ENCODE measurements around the gene SEM1.

SEM1 gene

GRCh38 chr7:96720843-96721242 is 11.2 kb upstream of the SEM1 start:
- ChIA-PET POLR2A (no interaction called here), CTCF (no interaction called here)
- WGBS (ENCODE audit: insufficient coverage): no CpG with 5 or more reads among the region's 2 CpGs
- H3K4me3 ChIP-seq (ENCODE audit: control insufficient read depth in 1 of 7, extremely low read depth in 1 of 7, insufficient read depth in 4 of 7, low read depth in 2 of 7, low read length in 6 of 7): no peak overlapping the region
- no peaks in the 10 kb centered on the region for H3K9me3 ChIP-seq (ENCODE audit: control extremely low read depth in 1 of 5, control insufficient read depth in 4 of 5, insufficient read depth in 2 of 5, low read depth in 1 of 5, low read length in 4 of 5)
- no peaks in the 10 kb centered on the region for H3K36me3 ChIP-seq (ENCODE audit: control insufficient read depth in 4 of 4, insufficient read depth in 4 of 4, low read length in 3 of 4)
- H3K27me3 ChIP-seq (replicated peaks in 2 of 5; ENCODE audit: control insufficient read depth in 4 of 5, insufficient read depth in 5 of 5, low read length in 4 of 5): peaks cover 0 to 3% (median 0%) of the 10 kb centered on the region in 5 experiments
- no peaks in the 10 kb centered on the region for H3K4me1 ChIP-seq (ENCODE audit: control extremely low read depth in 1 of 4, control insufficient read depth in 4 of 4, insufficient read depth in 4 of 4, low read length in 3 of 4)
- DNase-seq: no peak
- no peak overlapping the region for H3K27ac ChIP-seq (ENCODE audit: insufficient read depth in 1 of 2, low read depth in 1 of 2, low read length in 2 of 2, poor library complexity in 1 of 2, severe bottlenecking in 2 of 2)

GRCh38 chr7:96719164-96719563 is 9.5 kb upstream of the SEM1 start:
- WGBS (ENCODE audit: insufficient coverage): 83% methylated on average over 1 of the region's 4 CpGs

GRCh38 chr7:96718107-96719003 is 8.7 kb upstream of the SEM1 start:
- WGBS (ENCODE audit: insufficient coverage): no CpG with 5 or more reads among the region's 3 CpGs
- Histone ChIP-seq H3K4me1 (ENCODE audit: control extremely low read depth in 1 of 4, control insufficient read depth in 4 of 4, insufficient read depth in 4 of 4, low read length in 3 of 4) (no peaks in the 10 kb centered on the region), H3K36me3 (ENCODE audit: control insufficient read depth in 4 of 4, insufficient read depth in 4 of 4, low read length in 3 of 4) (no peaks in the 10 kb centered on the region), H3K27ac (ENCODE audit: insufficient read depth in 1 of 2, low read depth in 1 of 2, low read length in 2 of 2, poor library complexity in 1 of 2, severe bottlenecking in 2 of 2) (no peak overlapping the region), H3K27me3 (replicated peaks in 2 of 5; ENCODE audit: control insufficient read depth in 4 of 5, insufficient read depth in 5 of 5, low read length in 4 of 5) (peaks cover 0 to 3% (median 0%) of the 10 kb centered on the region in 5 experiments), H3K9me3 (ENCODE audit: control extremely low read depth in 1 of 5, control insufficient read depth in 4 of 5, insufficient read depth in 2 of 5, low read depth in 1 of 5, low read length in 4 of 5) (peaks cover 1 to 13% (median 2%) of the 10 kb centered on the region in 5 experiments), H3K4me3 (ENCODE audit: control insufficient read depth in 1 of 7, extremely low read depth in 1 of 7, insufficient read depth in 4 of 7, low read depth in 2 of 7, low read length in 6 of 7) (no peak overlapping the region)
- CTCF ChIA-PET: no interaction called here
- POLR2A ChIA-PET: no interaction called here
- DNase-seq: no peak

More at GRCh38 chr7:96719164-96719563, 9.5 kb upstream of the SEM1 start:
- Histone ChIP-seq H3K27me3 (replicated peaks in 2 of 5; ENCODE audit: control insufficient read depth in 4 of 5, insufficient read depth in 5 of 5, low read length in 4 of 5) (peaks cover 0 to 3% (median 0%) of the 10 kb centered on the region in 5 experiments), H3K9me3 (ENCODE audit: control extremely low read depth in 1 of 5, control insufficient read depth in 4 of 5, insufficient read depth in 2 of 5, low read depth in 1 of 5, low read length in 4 of 5) (peaks cover 0 to 5% (median 0%) of the 10 kb centered on the region in 5 experiments), H3K4me1 (ENCODE audit: control extremely low read depth in 1 of 4, control insufficient read depth in 4 of 4, insufficient read depth in 4 of 4, low read length in 3 of 4) (no peaks in the 10 kb centered on the region), H3K4me3 (ENCODE audit: control insufficient read depth in 1 of 7, extremely low read depth in 1 of 7, insufficient read depth in 4 of 7, low read depth in 2 of 7, low read length in 6 of 7) (no peak overlapping the region), H3K27ac (ENCODE audit: insufficient read depth in 1 of 2, low read depth in 1 of 2, low read length in 2 of 2, poor library complexity in 1 of 2, severe bottlenecking in 2 of 2) (no peak overlapping the region), H3K36me3 (ENCODE audit: control insufficient read depth in 4 of 4, insufficient read depth in 4 of 4, low read length in 3 of 4) (no peaks in the 10 kb centered on the region)
- ChIA-PET CTCF (no interaction called here), POLR2A (no interaction called here)
- DNase-seq: no peak

- H3K27ac ChIP-seq (ENCODE audit: insufficient read depth in 1 of 2, low read depth in 1 of 2, low read length in 2 of 2, poor library complexity in 1 of 2, severe bottlenecking in 2 of 2): no peak overlapping the region
- peaks cover 4 to 14% (median 6%) of the 10 kb centered on the region in 4 experiments for H3K4me1 ChIP-seq (ENCODE audit: control extremely low read depth in 1 of 4, control insufficient read depth in 4 of 4, insufficient read depth in 4 of 4, low read length in 3 of 4)
- H3K27me3 ChIP-seq (replicated peaks in 2 of 5; ENCODE audit: control insufficient read depth in 4 of 5, insufficient read depth in 5 of 5, low read length in 4 of 5): peaks cover 0 to 3% (median 0%) of the 10 kb centered on the region in 5 experiments
- H3K9me3 ChIP-seq (ENCODE audit: control extremely low read depth in 1 of 5, control insufficient read depth in 4 of 5, insufficient read depth in 2 of 5, low read depth in 1 of 5, low read length in 4 of 5): peaks cover 1 to 22% (median 6%) of the 10 kb centered on the region in 5 experiments
- CTCF ChIA-PET: no interaction called here
- WGBS (ENCODE audit: insufficient coverage): 100% methylated on average over 3 of the region's 3 CpGs
- peak in 1 of 3 donors; percentile 11 for DNase-seq
- H3K4me3 ChIP-seq (ENCODE audit: control insufficient read depth in 1 of 7, extremely low read depth in 1 of 7, insufficient read depth in 4 of 7, low read depth in 2 of 7, low read length in 6 of 7): no peak overlapping the region
- POLR2A ChIA-PET: no interaction called here
- H3K36me3 ChIP-seq (ENCODE audit: control insufficient read depth in 4 of 4, insufficient read depth in 4 of 4, low read length in 3 of 4): no peaks in the 10 kb centered on the region
Observed at GRCh38 chr7:96713037-96713436, 3.4 kb upstream of the SEM1 start.

GRCh38 chr7:96710544-96710943 is 898 bp upstream of the SEM1 start:
- Histone ChIP-seq H3K9me3 (ENCODE audit: control extremely low read depth in 1 of 5, control insufficient read depth in 4 of 5, insufficient read depth in 2 of 5, low read depth in 1 of 5, low read length in 4 of 5) (peaks cover 1 to 22% (median 6%) of the 10 kb centered on the region in 5 experiments), H3K36me3 (ENCODE audit: control insufficient read depth in 4 of 4, insufficient read depth in 4 of 4, low read length in 3 of 4) (peaks cover 0 to 6% (median 4%) of the 10 kb centered on the region in 4 experiments), H3K27me3 (replicated peaks in 2 of 5; ENCODE audit: control insufficient read depth in 4 of 5, insufficient read depth in 5 of 5, low read length in 4 of 5) (peaks cover 0 to under 1% (median 0%) of the 10 kb centered on the region in 5 experiments), H3K4me1 (ENCODE audit: control extremely low read depth in 1 of 4, control insufficient read depth in 4 of 4, insufficient read depth in 4 of 4, low read length in 3 of 4) (peaks cover 4 to 14% (median 6%) of the 10 kb centered on the region in 4 experiments), H3K4me3 (ENCODE audit: control insufficient read depth in 1 of 7, extremely low read depth in 1 of 7, insufficient read depth in 4 of 7, low read depth in 2 of 7, low read length in 6 of 7) (no peak overlapping the region), H3K27ac (ENCODE audit: insufficient read depth in 1 of 2, low read depth in 1 of 2, low read length in 2 of 2, poor library complexity in 1 of 2, severe bottlenecking in 2 of 2) (no peak overlapping the region)
- ChIA-PET CTCF (no interaction called here), POLR2A (no interaction called here)
- no CpG with 5 or more reads among the region's 2 CpGs for WGBS (ENCODE audit: insufficient coverage)
- no peak for DNase-seq

GRCh38 chr7:96708872-96709271 is 774 bp downstream of the SEM1 start:
- Histone ChIP-seq H3K4me1 (ENCODE audit: control extremely low read depth in 1 of 4, control insufficient read depth in 4 of 4, insufficient read depth in 4 of 4, low read length in 3 of 4) (peaks cover 4 to 14% (median 6%) of the 10 kb centered on the region in 4 experiments), H3K4me3 (ENCODE audit: control insufficient read depth in 1 of 7, extremely low read depth in 1 of 7, insufficient read depth in 4 of 7, low read depth in 2 of 7, low read length in 6 of 7) (peak overlapping the region in 6 of 7 experiments; percentile 82 to 95 (median 88)), H3K27ac (ENCODE audit: insufficient read depth in 1 of 2, low read depth in 1 of 2, low read length in 2 of 2, poor library complexity in 1 of 2, severe bottlenecking in 2 of 2) (peak overlapping the region; percentile 91 to 95), H3K27me3 (replicated peaks in 2 of 5; ENCODE audit: control insufficient read depth in 4 of 5, insufficient read depth in 5 of 5, low read length in 4 of 5) (no peaks in the 10 kb centered on the region), H3K9me3 (ENCODE audit: control extremely low read depth in 1 of 5, control insufficient read depth in 4 of 5, insufficient read depth in 2 of 5, low read depth in 1 of 5, low read length in 4 of 5) (peaks cover 0 to 14% (median 6%) of the 10 kb centered on the region in 5 experiments), H3K36me3 (ENCODE audit: control insufficient read depth in 4 of 4, insufficient read depth in 4 of 4, low read length in 3 of 4) (peaks cover 0 to 6% (median 5%) of the 10 kb centered on the region in 4 experiments)
- ChIA-PET CTCF (no interaction called here), POLR2A (interaction anchor here (1.5 kb wide), 1 partner anchor 15 kb away, joined by 4 read pairs; no protein-coding TSS in a partner anchor)
- no CpG with 5 or more reads among the region's 5 CpGs for WGBS (ENCODE audit: insufficient coverage)
- no peak for DNase-seq

Data from common myeloid progenitor, CD34-positive (primary cell).